Activated naive CD4-positive, alpha-beta T cell treated with anti-CD3 and anti-CD28 coated beads for 36 hours (primary cell): ENCODE measurements around the gene PLXNA2. TPM values are rescaled to one million over a fixed set of nuclear protein-coding genes. Genes with fewer than 3 reads are reported as not detected.

Experiments
- CTCF ChIA-PET: fragments of 350-600 bp; sonication (Branson Sonifier 250); formaldehyde crosslinking; loops from one replicate; lab custom pipeline; 2021; ENCODE audit warnings: antibody characterized with exemption; lab: Charles Lee
- DNase-seq: peaks from one replicate; pipeline ENCODE4 v3.0.0-alpha.2; 2020
- H3K27ac Mint-ChIP-seq: one replicate; pipeline ENCODE4 v1.8.0; 2021; ENCODE audit warnings: mild to moderate bottlenecking, mixed read lengths
- H3K27me3 Mint-ChIP-seq: one replicate; pipeline ENCODE4 v1.8.0; 2021; ENCODE audit warnings: low read depth, mixed read lengths
- H3K36me3 Mint-ChIP-seq: one replicate; pipeline ENCODE4 v1.8.0; 2021; ENCODE audit warnings: low read depth, mixed read lengths
- H3K4me1 Mint-ChIP-seq: one replicate; pipeline ENCODE4 v1.8.0; 2021; ENCODE audit warnings: low read depth, mixed read lengths
- H3K4me3 Mint-ChIP-seq: one replicate; pipeline ENCODE4 v1.8.0; 2021; ENCODE audit warnings: mild to moderate bottlenecking, moderate library complexity, mixed read lengths
- H3K9me3 Mint-ChIP-seq: one replicate; pipeline ENCODE4 v1.8.0; 2021; ENCODE audit warnings: mixed read lengths
- intact Hi-C: fragments of 100-400 bp; cut with micrococcal nuclease; formaldehyde crosslinking; loops from one replicate; pipeline ENCODE4 v1.15.1; 2023
- total RNA-seq, 2 experiments: library from RNA; stranded (reverse); gene quantifications; one replicate each; pipeline ENCODE4 v1.2.3, GENCODE V29; 2021

Gene PLXNA2
- total RNA-seq, 2 experiments from 2014 or later = 0.26 to 0.35 TPM

DNA sequence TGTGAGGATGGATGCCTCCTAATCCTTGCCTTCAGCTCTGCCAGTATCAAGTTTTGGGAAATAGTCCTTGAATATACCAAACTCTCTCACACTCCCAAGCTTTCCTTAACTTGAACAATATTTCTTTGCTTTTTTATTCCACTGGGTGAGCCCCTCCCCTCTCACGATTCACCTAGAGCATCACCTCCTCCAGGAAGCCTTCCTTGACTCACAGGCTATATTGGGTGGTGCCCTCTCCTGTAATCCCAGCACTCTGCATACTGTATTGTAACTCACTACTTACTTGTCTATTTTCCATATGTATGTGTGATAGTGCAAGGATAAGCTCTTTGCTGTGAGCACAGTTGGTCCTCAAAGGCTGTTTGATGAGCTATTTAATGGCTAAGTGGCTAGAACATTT, 114.7 kb downstream of the PLXNA2 start:
- no peak for DNase-seq
- Mint-ChIP-seq H3K9me3 (no peaks in the 10 kb centered on the region), H3K27ac (no peak overlapping the region), H3K36me3 (no peaks in the 10 kb centered on the region), H3K4me1 (peaks cover 8% of the 10 kb centered on the region), H3K27me3 (peaks cover 26% of the 10 kb centered on the region), H3K4me3 (no peak overlapping the region)
- CTCF ChIA-PET = interaction anchor here (1.4 to 5.1 kb wide), 3 partner anchors 12 to 115 kb away, joined by 3 to 39 read pairs (median 27); partner anchors contain the start of gene PLXNA2
- intact Hi-C loops = no loop called here

DNA sequence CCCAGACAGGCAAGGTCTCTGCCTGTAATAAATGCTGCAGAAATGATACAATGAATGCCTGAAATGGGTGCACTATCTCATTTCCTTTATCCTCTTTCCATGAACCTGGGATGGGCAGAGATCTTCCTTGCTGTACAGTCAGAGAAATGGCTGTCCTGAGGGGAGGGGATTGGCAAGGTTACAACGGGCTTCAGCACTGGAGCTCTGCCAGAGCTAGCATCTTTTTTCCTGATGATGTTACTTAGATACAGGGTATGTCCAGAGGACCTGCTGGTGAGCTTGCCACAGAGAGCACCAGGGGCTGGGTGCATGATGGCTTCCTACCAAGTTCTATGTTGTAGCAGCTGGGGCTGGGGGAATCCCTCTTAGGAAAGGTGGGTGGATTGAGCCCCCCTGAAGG, 115.1 kb downstream of the PLXNA2 start:
- H3K27me3 Mint-ChIP-seq = peaks cover 26% of the 10 kb centered on the region
- H3K36me3 Mint-ChIP-seq = no peaks in the 10 kb centered on the region
- intact Hi-C loops = no loop called here
- no peak overlapping the region for H3K4me3 Mint-ChIP-seq
- H3K27ac Mint-ChIP-seq = no peak overlapping the region
- H3K4me1 Mint-ChIP-seq = peaks cover 8% of the 10 kb centered on the region
- DNase-seq = no peak
- CTCF ChIA-PET = interaction anchor here (1.4 to 5.1 kb wide), 3 partner anchors 13 to 115 kb away, joined by 3 to 39 read pairs (median 27); partner anchors contain the start of gene PLXNA2
- no peaks in the 10 kb centered on the region for H3K9me3 Mint-ChIP-seq

DNA sequence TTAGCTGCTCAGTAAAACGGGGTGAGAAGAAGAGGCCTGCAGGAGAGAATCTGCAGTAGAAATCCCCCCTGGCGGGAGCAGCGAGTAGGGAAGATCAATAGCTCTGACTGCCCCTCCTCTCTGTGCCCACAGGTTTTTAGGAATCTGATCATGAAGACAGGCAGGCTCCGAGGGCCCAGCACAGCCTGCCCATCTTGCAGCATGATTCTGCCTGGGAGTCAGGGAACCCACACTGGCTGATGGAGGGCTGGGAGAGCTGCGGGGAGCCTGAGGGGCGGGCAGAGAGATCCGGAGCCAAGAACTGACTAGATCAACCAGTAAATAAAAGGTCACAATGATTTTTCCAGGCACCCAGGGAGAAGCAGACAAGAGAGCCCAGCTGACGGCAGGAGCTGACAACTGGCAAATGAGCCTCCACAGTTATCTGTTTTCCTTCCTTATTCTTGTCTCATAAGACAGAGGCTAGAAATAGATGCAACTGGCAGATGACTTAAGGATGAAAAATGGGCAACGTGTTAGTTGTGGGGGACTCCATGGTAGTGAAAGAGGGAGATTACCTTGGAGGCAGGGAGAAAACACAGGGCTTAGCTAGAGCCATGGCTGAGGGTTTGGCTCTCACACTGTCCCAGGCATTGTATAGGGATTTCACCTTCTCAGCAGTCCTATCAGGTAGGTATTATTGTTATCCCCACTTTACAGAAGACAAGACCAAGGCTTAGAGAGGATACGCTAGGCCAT, 116.2 kb downstream of the PLXNA2 start:
- CTCF ChIA-PET = interaction anchor here (0.6 to 5.1 kb wide), 4 partner anchors 14 to 135 kb away, joined by 3 to 27 read pairs (median 4); no protein-coding TSS in a partner anchor
- no peak overlapping the region for H3K27ac Mint-ChIP-seq
- intact Hi-C loops = no loop called here

DNA sequence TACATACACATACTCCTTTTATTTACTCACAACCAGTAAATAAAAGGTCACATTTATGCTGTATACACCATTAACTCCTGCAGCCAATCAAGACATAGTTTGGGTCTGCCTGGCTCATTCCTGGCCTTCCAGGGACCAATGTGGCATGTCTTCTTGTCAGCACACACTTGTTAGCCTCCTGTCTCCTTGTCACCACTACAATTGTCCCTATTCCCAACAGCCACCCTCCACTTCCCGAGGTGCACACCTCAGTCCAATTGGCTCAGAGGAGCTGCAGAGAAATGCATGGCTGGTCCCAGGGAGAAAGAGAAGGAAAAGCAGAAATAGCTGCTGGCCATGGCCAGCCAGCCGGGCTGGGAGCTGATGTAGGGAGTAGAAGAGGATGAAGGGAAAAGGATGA, 116.9 kb downstream of the PLXNA2 start:
- intact Hi-C loops = no loop called here
- H3K27ac Mint-ChIP-seq = no peak overlapping the region
- H3K4me3 Mint-ChIP-seq = no peak overlapping the region
- H3K27me3 Mint-ChIP-seq = peaks cover 25% of the 10 kb centered on the region
- no peaks in the 10 kb centered on the region for H3K9me3 Mint-ChIP-seq
- no peak for DNase-seq
- peaks cover 7% of the 10 kb centered on the region for H3K4me1 Mint-ChIP-seq
- CTCF ChIA-PET = no interaction called here
- H3K36me3 Mint-ChIP-seq = no peaks in the 10 kb centered on the region

More for the DNA sequence above, 116.2 kb downstream of the PLXNA2 start:
- H3K27me3 Mint-ChIP-seq = peaks cover 26% of the 10 kb centered on the region
- DNase-seq = no peak
- no peak overlapping the region for H3K4me3 Mint-ChIP-seq
- no peaks in the 10 kb centered on the region for H3K9me3 Mint-ChIP-seq
- H3K4me1 Mint-ChIP-seq = peaks cover 8% of the 10 kb centered on the region
- no peaks in the 10 kb centered on the region for H3K36me3 Mint-ChIP-seq

DNA sequence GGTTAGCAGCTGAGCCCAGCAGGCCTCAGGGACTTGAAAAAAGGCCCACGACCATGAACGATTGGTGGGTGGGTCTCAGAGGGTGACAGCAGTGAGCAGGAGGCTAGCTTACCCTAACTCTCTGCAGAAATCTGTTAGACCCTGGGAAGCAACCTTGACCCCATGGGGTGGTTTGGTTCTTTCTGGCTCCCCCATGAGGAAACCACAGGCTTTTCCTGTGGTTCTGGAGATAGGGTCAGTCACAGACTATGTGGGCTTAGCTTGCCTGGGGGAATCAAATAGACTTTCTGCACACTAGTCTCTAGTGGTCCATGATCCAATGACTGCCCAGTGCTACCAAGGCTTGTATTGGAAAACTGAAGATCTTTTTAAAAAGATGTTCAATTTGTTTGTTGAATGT, 118.1 kb downstream of the PLXNA2 start:
- no peak overlapping the region for H3K27ac Mint-ChIP-seq
- peaks cover 13% of the 10 kb centered on the region for H3K27me3 Mint-ChIP-seq
- no peak for DNase-seq
- H3K4me1 Mint-ChIP-seq = no peaks in the 10 kb centered on the region
- H3K9me3 Mint-ChIP-seq = no peaks in the 10 kb centered on the region
- intact Hi-C loops = no loop called here
- no peak overlapping the region for H3K4me3 Mint-ChIP-seq
- H3K36me3 Mint-ChIP-seq = no peaks in the 10 kb centered on the region
- CTCF ChIA-PET = interaction anchor here (0.6 to 0.8 kb wide), 2 partner anchors 120 to 228 kb away, joined by 3 read pairs; no protein-coding TSS in a partner anchor

DNA sequence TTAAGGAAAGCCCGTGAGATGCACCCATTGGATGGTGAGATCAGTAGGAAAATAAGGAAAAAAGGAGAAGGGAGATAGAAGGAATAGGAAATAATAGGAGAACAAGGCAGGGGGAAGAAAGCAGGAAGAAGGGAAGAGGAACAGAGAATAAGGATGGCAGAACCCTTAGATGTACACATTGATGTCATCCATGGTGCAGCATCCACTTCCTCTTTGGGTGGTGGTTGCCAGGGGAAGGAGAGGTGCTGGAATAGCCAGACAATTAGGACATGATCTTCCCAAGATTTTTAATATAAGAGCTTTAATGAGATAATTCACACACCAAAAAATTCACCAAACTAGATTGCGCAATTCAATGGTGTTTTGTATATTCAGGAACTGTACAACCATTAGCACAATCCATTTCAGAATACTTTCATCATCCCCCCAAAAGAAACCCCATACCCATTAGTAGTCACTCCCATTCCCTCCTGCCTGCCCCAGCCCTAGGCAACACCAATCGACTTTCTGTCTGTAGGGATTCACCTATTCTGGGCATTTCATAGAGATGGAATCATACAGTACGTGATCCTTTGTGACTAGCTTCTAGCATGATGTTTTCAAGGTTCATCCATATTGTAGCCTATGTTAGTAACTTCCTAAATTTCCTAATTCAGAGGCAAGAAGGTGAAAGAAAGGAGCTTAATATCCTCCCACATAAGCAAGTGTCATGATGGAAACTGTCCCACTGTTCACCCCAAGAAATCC, 121.4 kb downstream of the PLXNA2 start:
- DNase-seq = no peak
- intact Hi-C loops = no loop called here
- no peaks in the 10 kb centered on the region for H3K27me3 Mint-ChIP-seq
- no peaks in the 10 kb centered on the region for H3K4me1 Mint-ChIP-seq
- no peaks in the 10 kb centered on the region for H3K9me3 Mint-ChIP-seq
- CTCF ChIA-PET = interaction anchor here (0.7 to 2.3 kb wide), 3 partner anchors 9 to 122 kb away, joined by 3 to 7 read pairs (median 5); partner anchors contain the start of gene PLXNA2
- H3K36me3 Mint-ChIP-seq = no peaks in the 10 kb centered on the region
- no peak overlapping the region for H3K4me3 Mint-ChIP-seq
- H3K27ac Mint-ChIP-seq = no peak overlapping the region

DNA sequence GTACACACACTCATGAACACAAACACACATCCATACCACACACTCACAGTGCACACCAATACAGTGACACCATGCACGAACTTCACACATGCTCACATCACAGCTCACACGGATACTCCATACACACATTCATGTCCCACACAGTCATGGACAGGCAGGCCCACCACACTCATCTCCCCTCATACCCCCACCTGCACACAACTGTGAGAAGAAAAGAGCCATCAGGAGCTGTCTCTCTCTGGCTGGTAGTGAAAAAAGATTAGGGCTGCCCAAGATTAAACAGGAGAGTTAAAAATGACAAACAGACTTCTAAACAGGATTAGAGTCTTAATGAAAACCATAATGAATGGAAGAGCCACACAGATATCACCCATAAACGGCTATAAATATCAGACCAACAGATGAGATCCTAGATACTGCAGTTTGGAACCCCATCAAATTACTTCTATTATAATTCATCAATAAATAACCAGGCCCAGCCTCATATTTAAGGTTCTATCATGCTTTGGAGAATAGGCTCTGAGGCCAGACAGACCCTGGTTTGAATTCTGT, 122.3 kb downstream of the PLXNA2 start:
- DNase-seq = no peak
- Mint-ChIP-seq H3K4me1 (no peaks in the 10 kb centered on the region), H3K27me3 (no peaks in the 10 kb centered on the region), H3K9me3 (no peaks in the 10 kb centered on the region), H3K36me3 (no peaks in the 10 kb centered on the region), H3K4me3 (no peak overlapping the region), H3K27ac (no peak overlapping the region)
- CTCF ChIA-PET = interaction anchor here (1.8 kb wide), 1 partner anchor 10 kb away, joined by 5 read pairs; no protein-coding TSS in a partner anchor
- intact Hi-C loops = no loop called here

DNA sequence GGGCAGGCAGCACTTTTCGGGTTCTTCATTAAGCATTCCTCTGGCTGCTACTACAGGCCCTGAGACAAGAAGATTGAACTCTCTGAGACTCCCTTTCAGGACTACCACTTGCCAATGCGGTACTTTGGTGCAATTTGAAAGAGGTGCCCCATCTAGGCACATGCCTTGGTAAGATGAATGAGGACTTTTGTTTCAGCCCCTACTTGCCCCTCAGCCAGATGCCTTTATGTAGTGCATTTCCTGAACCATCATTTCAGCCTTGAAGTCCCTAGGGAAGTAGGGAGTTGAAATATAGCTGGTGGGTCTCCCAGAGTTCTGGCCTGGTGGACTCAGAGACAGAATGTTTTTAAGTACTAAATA, 123.8 kb downstream of the PLXNA2 start:
- Mint-ChIP-seq H3K4me1 (no peaks in the 10 kb centered on the region), H3K4me3 (no peak overlapping the region), H3K27ac (no peak overlapping the region), H3K27me3 (no peaks in the 10 kb centered on the region), H3K36me3 (no peaks in the 10 kb centered on the region), H3K9me3 (no peaks in the 10 kb centered on the region)
- no peak for DNase-seq
- intact Hi-C loops = no loop called here
- CTCF ChIA-PET = interaction anchor here (0.9 kb wide), 1 partner anchor 12 kb away, joined by 4 read pairs; no protein-coding TSS in a partner anchor

DNA sequence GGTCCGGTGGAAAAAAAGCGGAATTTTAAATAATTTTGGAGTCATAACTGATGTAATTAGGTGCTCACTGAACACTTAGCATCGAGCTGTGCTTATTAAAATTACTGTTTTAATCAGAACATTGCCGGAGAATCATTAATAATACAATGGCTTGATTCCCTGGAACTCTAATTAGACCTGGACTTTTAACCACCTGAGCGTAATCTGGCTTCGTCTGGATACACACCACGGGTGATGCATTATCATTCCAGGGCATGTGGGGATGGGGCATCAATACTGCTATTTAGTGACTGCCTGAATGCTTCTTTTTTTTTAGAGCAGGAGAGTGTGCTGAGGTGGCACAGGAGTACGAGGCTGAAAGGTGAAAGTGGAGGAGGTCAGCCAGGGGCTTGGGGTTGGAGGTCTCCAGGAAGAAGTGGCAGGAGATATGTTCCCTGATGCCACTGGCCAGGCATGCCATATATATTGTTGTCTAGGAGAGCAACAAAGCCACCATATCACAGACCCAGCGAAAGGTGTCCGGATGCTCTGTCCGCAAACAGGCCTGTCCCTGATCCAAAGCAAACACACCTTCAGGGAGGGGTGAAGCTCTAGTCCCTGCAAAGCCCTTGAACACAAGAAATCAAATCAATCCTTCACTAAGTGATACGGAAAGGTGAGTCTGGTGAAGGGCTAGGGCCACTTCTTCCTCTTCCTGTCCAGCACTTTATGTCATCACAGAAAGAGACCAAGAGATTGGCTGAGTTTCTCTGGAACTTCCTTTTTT, 125.2 kb downstream of the PLXNA2 start:
- no peaks in the 10 kb centered on the region for H3K9me3 Mint-ChIP-seq
- no peaks in the 10 kb centered on the region for H3K36me3 Mint-ChIP-seq
- no peak overlapping the region for H3K4me3 Mint-ChIP-seq
- intact Hi-C loops = no loop called here
- H3K27ac Mint-ChIP-seq = no peak overlapping the region
- H3K27me3 Mint-ChIP-seq = no peaks in the 10 kb centered on the region
- CTCF ChIA-PET = interaction anchor here (0.6 kb wide), 2 partner anchors 234 to 308 kb away, joined by 3 to 4 read pairs; no protein-coding TSS in a partner anchor
- DNase-seq = no peak
- no peaks in the 10 kb centered on the region for H3K4me1 Mint-ChIP-seq

DNA sequence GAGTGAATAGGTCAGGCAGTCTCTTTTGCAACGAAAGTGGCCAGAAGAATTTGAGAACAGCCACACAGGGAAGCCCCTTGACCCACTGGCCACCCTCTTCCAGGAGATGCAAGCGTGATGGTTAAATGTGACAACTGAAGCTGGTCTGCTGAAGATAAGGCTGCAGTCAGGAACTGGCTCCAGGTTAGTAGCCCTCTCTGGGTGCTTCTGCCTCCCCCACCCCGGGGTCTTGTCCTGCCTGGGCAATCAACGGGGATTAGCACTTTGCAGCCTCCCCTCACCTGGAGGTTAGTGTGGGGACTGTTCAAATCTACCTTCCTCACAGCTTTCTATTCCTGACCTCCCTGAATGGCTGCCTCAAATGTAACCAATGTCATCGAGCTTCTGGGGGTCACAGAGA, 125.9 kb downstream of the PLXNA2 start:
- no peaks in the 10 kb centered on the region for H3K4me1 Mint-ChIP-seq
- H3K27me3 Mint-ChIP-seq = no peaks in the 10 kb centered on the region
- no peak overlapping the region for H3K4me3 Mint-ChIP-seq
- H3K36me3 Mint-ChIP-seq = no peaks in the 10 kb centered on the region
- H3K9me3 Mint-ChIP-seq = no peaks in the 10 kb centered on the region
- CTCF ChIA-PET = interaction anchor here (0.6 kb wide), 1 partner anchor 233 kb away, joined by 4 read pairs; no protein-coding TSS in a partner anchor
- DNase-seq = no peak
- intact Hi-C loops = no loop called here
- no peak overlapping the region for H3K27ac Mint-ChIP-seq

DNA sequence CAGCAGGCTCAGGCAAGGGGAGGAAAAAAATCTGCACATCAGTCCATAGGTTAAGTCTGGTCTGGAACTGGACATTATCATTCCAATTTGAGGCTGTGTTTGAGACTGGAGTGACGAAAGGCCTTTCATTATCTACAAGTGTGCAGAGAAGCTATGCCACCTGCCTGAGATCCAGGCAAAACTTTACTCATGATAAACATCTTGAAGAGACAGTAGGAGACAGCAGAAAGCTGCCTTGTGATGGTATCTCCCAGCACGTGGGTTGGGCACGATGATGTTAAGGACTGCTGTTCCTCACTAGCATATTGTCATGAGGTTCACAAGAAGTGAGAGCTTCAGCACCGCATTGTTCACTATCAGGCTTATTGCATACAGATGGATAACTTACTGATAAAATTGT, 126.4 kb downstream of the PLXNA2 start:
- Mint-ChIP-seq H3K27ac (no peak overlapping the region), H3K27me3 (no peaks in the 10 kb centered on the region), H3K4me1 (no peaks in the 10 kb centered on the region), H3K4me3 (no peak overlapping the region), H3K36me3 (no peaks in the 10 kb centered on the region), H3K9me3 (no peaks in the 10 kb centered on the region)
- DNase-seq = no peak
- intact Hi-C loops = no loop called here
- CTCF ChIA-PET = interaction anchor here (0.6 to 0.8 kb wide), 3 partner anchors 96 to 1263 kb away, joined by 3 to 4 read pairs (median 3); no protein-coding TSS in a partner anchor
